Retinal pigment epithelial cell (primary cell): ENCODE measurements around the gene NHLH2.

Experiments used
- DNase-seq: peaks from one replicate; pipeline ENCODE4 v3.0.0-alpha.2; 2010; ENCODE audit warnings: low read depth
- H3K4me3 ChIP-seq: 2 replicates; pipeline ENCODE4 v1.5.1; 2011; ENCODE audit warnings: mild to moderate bottlenecking, low read length, control low read depth, moderate library complexity
- TF ChIP-seq, protein P1 (sequence below): conservative IDR thresholded peaks from 2 replicates; pipeline ENCODE4 v1.5.1; 2011; ENCODE audit warnings: low read depth, low read length, control low read depth, inconsistent platforms

NHLH2 gene

DNA sequence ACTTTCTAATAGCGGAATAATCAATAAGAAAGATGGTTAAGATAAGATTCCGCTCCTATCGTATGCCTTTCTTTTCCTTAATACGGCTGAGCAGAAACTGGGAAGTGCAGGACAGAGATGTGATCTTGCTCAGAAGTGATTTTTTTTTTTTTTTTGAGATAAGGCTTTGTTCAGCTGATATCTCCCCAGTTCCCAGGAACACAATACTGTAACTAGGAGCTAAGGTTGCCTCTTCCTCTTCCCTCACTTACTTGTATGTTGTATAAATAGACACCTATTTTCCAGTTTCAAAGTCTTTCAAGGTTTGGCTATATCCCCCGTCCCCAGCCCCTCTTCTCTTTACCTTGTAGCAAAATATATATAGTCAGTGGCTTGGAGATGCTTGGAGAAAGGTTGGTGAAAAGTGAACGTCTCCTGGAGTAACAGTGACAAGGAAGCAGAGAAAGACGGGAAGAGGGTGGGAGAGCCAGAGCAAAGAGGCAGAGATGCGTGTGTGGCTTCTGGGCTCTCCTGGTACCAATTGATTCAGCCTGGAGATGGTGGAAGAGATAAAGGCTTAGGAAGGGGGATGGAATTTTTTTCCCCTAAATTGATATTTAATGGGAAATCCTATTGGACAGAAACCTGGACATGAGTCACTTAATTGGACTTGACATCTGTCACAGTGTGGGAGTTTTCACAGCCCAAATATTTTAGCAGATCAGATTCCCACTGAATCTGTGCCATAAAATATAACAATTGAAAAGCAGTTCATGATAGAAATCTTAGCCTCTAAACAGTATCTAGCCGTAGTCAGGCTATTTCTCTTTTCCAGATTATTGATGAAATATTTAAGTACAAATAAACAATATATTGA lies at the start of gene NHLH2:
Gene NHLH2 (minus strand): TSS at position 522 of the 856 bp plus-strand sequence. CDS start 2,754 bp downstream, outside the sequence.
- H3K4me3 ChIP-seq: no peak within 1 kb of the TSS
- DNase-seq: no peak
- TF ChIP-seq, protein P1, sequence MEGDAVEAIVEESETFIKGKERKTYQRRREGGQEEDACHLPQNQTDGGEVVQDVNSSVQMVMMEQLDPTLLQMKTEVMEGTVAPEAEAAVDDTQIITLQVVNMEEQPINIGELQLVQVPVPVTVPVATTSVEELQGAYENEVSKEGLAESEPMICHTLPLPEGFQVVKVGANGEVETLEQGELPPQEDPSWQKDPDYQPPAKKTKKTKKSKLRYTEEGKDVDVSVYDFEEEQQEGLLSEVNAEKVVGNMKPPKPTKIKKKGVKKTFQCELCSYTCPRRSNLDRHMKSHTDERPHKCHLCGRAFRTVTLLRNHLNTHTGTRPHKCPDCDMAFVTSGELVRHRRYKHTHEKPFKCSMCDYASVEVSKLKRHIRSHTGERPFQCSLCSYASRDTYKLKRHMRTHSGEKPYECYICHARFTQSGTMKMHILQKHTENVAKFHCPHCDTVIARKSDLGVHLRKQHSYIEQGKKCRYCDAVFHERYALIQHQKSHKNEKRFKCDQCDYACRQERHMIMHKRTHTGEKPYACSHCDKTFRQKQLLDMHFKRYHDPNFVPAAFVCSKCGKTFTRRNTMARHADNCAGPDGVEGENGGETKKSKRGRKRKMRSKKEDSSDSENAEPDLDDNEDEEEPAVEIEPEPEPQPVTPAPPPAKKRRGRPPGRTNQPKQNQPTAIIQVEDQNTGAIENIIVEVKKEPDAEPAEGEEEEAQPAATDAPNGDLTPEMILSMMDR: no peak

- no peak overlapping the region for H3K4me3 ChIP-seq
- DNase-seq: no peak
- TF ChIP-seq, protein P1: no peak
Observed at GRCh38 chr1:115890580-115890979, 49.7 kb upstream of the NHLH2 start.

DNA sequence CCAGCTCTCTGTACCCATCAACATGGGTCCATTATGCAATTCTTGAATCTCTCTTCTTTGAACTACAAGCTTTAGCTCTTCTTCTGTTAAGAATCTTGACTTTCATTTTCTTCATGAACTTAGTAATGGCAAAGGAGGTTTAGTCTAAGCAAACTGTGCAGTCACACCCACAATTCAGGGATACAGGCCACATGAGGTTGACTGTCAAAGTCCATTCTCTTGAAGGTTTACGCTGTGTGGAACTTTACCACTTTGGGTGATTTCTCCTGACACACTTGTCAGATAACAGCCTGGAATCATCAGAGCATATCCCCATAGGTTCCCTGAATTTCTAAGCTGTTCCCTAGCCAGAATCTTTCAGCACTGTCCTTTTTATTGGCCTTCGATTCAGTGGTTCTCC lies 48.0 kb upstream of the NHLH2 start:
- H3K4me3 ChIP-seq: no peak overlapping the region
- TF ChIP-seq, protein P1: no peak
- DNase-seq: no peak

DNA sequence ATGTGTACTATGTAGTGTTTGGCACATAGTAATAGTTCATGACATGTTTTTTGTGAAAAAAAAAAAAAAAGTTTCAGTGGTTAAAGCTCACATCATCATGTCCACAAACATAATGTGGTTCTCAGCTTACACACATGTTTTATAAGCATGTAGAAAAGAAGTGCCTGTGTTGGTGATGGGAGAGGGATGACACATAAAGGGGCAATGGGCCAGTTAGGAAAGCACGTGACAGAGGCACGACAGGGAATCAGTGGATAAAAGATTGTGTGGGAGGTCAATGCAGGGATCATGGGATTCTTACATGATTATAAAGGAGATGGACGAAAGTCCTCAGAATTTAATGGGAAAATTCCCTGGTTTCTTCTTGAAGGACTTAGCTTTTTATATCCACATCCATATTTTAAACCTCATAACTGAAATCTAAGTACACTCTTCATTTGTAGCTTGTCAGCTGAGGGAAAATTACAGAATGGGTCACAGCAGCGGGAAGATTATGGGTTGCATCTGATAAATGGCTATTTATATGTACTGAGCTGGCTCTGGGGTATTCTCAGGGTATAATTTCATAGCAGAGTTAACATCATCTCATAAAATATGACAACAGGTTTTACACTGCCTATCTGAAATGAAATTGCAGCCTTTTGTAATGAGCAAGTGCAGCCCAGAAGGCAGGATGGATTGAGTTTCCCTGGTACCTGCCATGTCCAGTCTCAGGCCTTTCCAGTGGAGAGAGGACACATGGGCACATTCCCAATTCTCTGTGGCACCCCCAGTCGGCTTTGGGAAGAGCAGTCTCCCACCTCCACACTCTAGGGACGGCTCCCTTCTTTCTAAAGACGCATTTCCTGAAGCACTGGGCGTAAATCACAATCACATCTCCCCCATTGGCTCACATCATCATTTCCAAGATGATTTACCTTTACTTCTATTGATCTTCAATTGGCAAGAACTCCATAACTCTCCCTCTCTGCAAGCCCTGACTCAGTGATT lies 42.3 kb upstream of the NHLH2 start:
- no peak for DNase-seq
- TF ChIP-seq, protein P1: no peak
- no peak overlapping the region for H3K4me3 ChIP-seq

GRCh38 chr1:115880981-115881672 lies 40.2 kb upstream of the NHLH2 start:
- H3K4me3 ChIP-seq: no peak overlapping the region
- TF ChIP-seq, protein P1: no peak
- no peak for DNase-seq

GRCh38 chr1:115879977-115880376 lies 39.1 kb upstream of the NHLH2 start:
- no peak overlapping the region for H3K4me3 ChIP-seq
- TF ChIP-seq, protein P1: peak; percentile 11
- DNase-seq: no peak
